ENCODE measurements around the gene FGGY.
A peak's percentile ranks its signal among the peaks of the same experiment; 100 is the strongest.

FGGY gene

GRCh38 chr1:59414406-59415133 is 117.7 kb downstream of the FGGY start:
- no peak for DNase-seq (ENCODE audit: low spot score)

GRCh38 chr1:59415286-59415850 is 118.5 kb downstream of the FGGY start:
- DNase-seq (ENCODE audit: low spot score), result no peak

- no peak for DNase-seq (ENCODE audit: low spot score)
These were observed 119.0 kb downstream of the FGGY start for GRCh38 chr1:59415881-59416280.

- no peak for DNase-seq (ENCODE audit: low spot score)
These were observed 120.5 kb downstream of the FGGY start for GRCh38 chr1:59417406-59417805.

GRCh38 chr1:59418363-59419144 is 121.7 kb downstream of the FGGY start:
- DNase-seq (ENCODE audit: low spot score), result no peak

GRCh38 chr1:59419361-59420140 is 122.7 kb downstream of the FGGY start:
- DNase-seq (ENCODE audit: low spot score), result no peak

GRCh38 chr1:59421232-59421920 is 124.5 kb downstream of the FGGY start:
- DNase-seq (ENCODE audit: low spot score), result no peak

GRCh38 chr1:59422921-59423575 is 126.2 kb downstream of the FGGY start:
- DNase-seq (ENCODE audit: low spot score), result no peak

GRCh38 chr1:59427155-59427554 is 130.3 kb downstream of the FGGY start:
- DNase-seq (ENCODE audit: low spot score), result peak; percentile 23

GRCh38 chr1:59427784-59428183 is 130.9 kb downstream of the FGGY start:
- no peak for DNase-seq (ENCODE audit: low spot score)

GRCh38 chr1:59428828-59429227 is 131.9 kb downstream of the FGGY start:
- no peak for DNase-seq (ENCODE audit: low spot score)

GRCh38 chr1:59429656-59430055 is 132.8 kb downstream of the FGGY start:
- no peak for DNase-seq (ENCODE audit: low spot score)

- DNase-seq (ENCODE audit: low spot score), result no peak
These were observed 134.8 kb downstream of the FGGY start for GRCh38 chr1:59431566-59432294.

GRCh38 chr1:59432531-59433439 is 135.9 kb downstream of the FGGY start:
- no peak for DNase-seq (ENCODE audit: low spot score)

GRCh38 chr1:59433440-59433813 is 136.5 kb downstream of the FGGY start:
- no peak for DNase-seq (ENCODE audit: low spot score)

- peak; percentile 42 for DNase-seq (ENCODE audit: low spot score)
These were observed 137.4 kb downstream of the FGGY start for GRCh38 chr1:59434336-59434735.

- DNase-seq (ENCODE audit: low spot score), result no peak
These were observed 139.7 kb downstream of the FGGY start for GRCh38 chr1:59436637-59437036.

GRCh38 chr1:59438058-59438560 is 141.2 kb downstream of the FGGY start:
- no peak for DNase-seq (ENCODE audit: low spot score)

- no peak for DNase-seq (ENCODE audit: low spot score)
These were observed 145.6 kb downstream of the FGGY start for GRCh38 chr1:59442492-59442891.
